Liver (tissue), 3 donors: ENCODE data around the gene ZNF600.
"Not testable (repeated sequence)": the region's sequence is repeated elsewhere in the genome, so short reads cannot be mapped to it uniquely, and the experiment has no call there.

ENCODE experiments used
- CTCF ChIP-seq: fragments of 150-350 bp; IDR thresholded peaks from 2 replicates; pipeline ENCODE4 v1.5.1; 2017; ENCODE audit warnings: improper control_type of control experiment, low read depth, low read length; ENCODE audit not compliant: missing input control
- GABPA ChIP-seq, 2 donors: IDR thresholded peaks in 1 of 2; conservative IDR thresholded peaks in 1 of 2; 2 replicates each; pipeline ENCODE4 v1.6.1; 2016; ENCODE audit warnings: antibody characterized with exemption in 2 of 2, mild to moderate bottlenecking in 1 of 2, moderate library complexity in 1 of 2
- HNF4A ChIP-seq, 2 donors: conservative IDR thresholded peaks; 2 replicates each; pipeline ENCODE4 v1.6.1; 2016; ENCODE audit warnings: antibody characterized with exemption in 2 of 2, mild to moderate bottlenecking in 2 of 2
- JUND ChIP-seq, 2 donors: IDR thresholded peaks; 2 replicates each; pipeline ENCODE4 v1.6.1; 2016; ENCODE audit warnings: antibody characterized with exemption in 2 of 2
- MAX ChIP-seq: IDR thresholded peaks from 2 replicates; pipeline ENCODE4 v1.6.1; 2016; ENCODE audit warnings: antibody characterized with exemption
- TF ChIP-seq, protein P1 (sequence below): IDR thresholded peaks from 2 replicates; pipeline ENCODE4 v1.6.1; 2016; ENCODE audit warnings: antibody characterized with exemption, mild to moderate bottlenecking
- TF ChIP-seq, protein P2 (sequence below): IDR thresholded peaks from 2 replicates; pipeline ENCODE4 v1.6.1; 2016; ENCODE audit warnings: antibody characterized with exemption
- TF ChIP-seq, protein P3 (sequence below): IDR thresholded peaks from 2 replicates; pipeline ENCODE4 v1.6.1; 2016; ENCODE audit warnings: antibody characterized with exemption
- donor health status: healthy.
- donor health status: healthy.

DNA sequence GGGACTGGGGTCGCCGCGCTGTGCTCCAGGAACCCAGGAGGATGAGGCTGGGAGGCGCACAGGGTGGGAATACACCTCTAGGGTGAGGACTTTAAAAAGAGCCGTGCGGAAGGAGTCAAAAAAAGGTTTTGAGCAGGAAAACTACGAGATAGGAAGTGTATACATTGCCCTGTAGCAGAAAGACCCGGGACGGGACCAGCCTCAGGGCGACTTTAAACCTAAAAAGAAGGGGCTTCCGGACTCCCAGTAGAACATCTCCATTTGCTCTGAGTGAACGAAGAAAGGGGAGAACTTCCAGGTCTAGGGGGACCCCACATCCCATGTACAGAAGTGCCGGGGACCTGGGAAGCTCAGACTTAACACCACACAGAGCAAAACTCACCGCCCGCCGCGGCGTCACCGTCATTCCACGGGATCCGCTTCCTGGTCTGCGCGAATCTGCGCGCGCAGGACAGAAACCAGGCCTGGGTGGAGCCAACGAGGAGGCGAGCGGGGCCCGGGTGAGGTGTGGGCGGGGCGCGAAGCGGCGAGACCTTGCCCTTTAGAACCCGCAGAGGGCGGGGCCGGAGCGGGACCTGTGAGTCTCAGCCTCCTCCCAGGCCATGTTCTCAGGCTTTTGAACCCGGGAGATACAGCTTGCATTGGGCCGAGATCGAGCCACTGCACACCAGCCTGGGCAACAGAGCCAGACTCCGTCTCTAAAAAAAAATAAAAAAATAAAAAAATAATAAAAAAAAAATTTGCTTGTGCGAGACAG lies 34.8 kb upstream of the ZNF600 start, which contains the start of gene ZNF28:
- TF ChIP-seq HNF4A (conservative IDR thresholded peaks at IDR 0.05); CTCF; JUND (IDR thresholded peaks at IDR 0.05); MAX: not testable (repeated sequence)
- TF ChIP-seq GABPA (IDR thresholded peaks at IDR 0.05 in 1 of 2, conservative IDR thresholded peaks at IDR 0.05 in 1 of 2) = peak in 1 of 2 donors; percentile 27
- TF ChIP-seq, protein P1, sequence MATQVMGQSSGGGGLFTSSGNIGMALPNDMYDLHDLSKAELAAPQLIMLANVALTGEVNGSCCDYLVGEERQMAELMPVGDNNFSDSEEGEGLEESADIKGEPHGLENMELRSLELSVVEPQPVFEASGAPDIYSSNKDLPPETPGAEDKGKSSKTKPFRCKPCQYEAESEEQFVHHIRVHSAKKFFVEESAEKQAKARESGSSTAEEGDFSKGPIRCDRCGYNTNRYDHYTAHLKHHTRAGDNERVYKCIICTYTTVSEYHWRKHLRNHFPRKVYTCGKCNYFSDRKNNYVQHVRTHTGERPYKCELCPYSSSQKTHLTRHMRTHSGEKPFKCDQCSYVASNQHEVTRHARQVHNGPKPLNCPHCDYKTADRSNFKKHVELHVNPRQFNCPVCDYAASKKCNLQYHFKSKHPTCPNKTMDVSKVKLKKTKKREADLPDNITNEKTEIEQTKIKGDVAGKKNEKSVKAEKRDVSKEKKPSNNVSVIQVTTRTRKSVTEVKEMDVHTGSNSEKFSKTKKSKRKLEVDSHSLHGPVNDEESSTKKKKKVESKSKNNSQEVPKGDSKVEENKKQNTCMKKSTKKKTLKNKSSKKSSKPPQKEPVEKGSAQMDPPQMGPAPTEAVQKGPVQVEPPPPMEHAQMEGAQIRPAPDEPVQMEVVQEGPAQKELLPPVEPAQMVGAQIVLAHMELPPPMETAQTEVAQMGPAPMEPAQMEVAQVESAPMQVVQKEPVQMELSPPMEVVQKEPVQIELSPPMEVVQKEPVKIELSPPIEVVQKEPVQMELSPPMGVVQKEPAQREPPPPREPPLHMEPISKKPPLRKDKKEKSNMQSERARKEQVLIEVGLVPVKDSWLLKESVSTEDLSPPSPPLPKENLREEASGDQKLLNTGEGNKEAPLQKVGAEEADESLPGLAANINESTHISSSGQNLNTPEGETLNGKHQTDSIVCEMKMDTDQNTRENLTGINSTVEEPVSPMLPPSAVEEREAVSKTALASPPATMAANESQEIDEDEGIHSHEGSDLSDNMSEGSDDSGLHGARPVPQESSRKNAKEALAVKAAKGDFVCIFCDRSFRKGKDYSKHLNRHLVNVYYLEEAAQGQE = not testable (repeated sequence)
- TF ChIP-seq, protein P2, sequence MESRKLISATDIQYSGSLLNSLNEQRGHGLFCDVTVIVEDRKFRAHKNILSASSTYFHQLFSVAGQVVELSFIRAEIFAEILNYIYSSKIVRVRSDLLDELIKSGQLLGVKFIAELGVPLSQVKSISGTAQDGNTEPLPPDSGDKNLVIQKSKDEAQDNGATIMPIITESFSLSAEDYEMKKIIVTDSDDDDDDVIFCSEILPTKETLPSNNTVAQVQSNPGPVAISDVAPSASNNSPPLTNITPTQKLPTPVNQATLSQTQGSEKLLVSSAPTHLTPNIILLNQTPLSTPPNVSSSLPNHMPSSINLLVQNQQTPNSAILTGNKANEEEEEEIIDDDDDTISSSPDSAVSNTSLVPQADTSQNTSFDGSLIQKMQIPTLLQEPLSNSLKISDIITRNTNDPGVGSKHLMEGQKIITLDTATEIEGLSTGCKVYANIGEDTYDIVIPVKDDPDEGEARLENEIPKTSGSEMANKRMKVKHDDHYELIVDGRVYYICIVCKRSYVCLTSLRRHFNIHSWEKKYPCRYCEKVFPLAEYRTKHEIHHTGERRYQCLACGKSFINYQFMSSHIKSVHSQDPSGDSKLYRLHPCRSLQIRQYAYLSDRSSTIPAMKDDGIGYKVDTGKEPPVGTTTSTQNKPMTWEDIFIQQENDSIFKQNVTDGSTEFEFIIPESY = not testable (repeated sequence)
- TF ChIP-seq, protein P3, sequence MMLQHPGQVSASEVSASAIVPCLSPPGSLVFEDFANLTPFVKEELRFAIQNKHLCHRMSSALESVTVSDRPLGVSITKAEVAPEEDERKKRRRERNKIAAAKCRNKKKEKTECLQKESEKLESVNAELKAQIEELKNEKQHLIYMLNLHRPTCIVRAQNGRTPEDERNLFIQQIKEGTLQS = not testable (repeated sequence)
